Tibial nerve (tissue), 4 donors: ENCODE results near the gene NELFB.

ENCODE experiments used
- EP300 ChIP-seq, 2 donors: sonication (generic); formaldehyde crosslinking; IDR thresholded peaks; one replicate each; pipeline ENCODE4 v1.6.1; 2017; ENCODE audit warnings: antibody characterized with exemption in 2 of 2, mild to moderate bottlenecking in 1 of 2
- POLR2A ChIP-seq, 2 donors: fragments of 450-650 bp; IDR thresholded peaks; one replicate each; pipeline ENCODE4 v1.6.1; 2017; ENCODE audit warnings: antibody characterized with exemption in 2 of 2, mild to moderate bottlenecking in 2 of 2, moderate library complexity in 2 of 2
- TF ChIP-seq, protein P1 (sequence below), 5 experiments: fragments of 200-600 bp in 3 of 5; fragments of 450-650 bp in 2 of 5; sonication (generic) in 3 of 5; IDR thresholded peaks; one replicate each; pipeline ENCODE4 v1.5.1; 2016 to 2019; ENCODE audit warnings: antibody characterized with exemption in 5 of 5, mild to moderate bottlenecking in 3 of 5, moderate library complexity in 2 of 5

DNA sequence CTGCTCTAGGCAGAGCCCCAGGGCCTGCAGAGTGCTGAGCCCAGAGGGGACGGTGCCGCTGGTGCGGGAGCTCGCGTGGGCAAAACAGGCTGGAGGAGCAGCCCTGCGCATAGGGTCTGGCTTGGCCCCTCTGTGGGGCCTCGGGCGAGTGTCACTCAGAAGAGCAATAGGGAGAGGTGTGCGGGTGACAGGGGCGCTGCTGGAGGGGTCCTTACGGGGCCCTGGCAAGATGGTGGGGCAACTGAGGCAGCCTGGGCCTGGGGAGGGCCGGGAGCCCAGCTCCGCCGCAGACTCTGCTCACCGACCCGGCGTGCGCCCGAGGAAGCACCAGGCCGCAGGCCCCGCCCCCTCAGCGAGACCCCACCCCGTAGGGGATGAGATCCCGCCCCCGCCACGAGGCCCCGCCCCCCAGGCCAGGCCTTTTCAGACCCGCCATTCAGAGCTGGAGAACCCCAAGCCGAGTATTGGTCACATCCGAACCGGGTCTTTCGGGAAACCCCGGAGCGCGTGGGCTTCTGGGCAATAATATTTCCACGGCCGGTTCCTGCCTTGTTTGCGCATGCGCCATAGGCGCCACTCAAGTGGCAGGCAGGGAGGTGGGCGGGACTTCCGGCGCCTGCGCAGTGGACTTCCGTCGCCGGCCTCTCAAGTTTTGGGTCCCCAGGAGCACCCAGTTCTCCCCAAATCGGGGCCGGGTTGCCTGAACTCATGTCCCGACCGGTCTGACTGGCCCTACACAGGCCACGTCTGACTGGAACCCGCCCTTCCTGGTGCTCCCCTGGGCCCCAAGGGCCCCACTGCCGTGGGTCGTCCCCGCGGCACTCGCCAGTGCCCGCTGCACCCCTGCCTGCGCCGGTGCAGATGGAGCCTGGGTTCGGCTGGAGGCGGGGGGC lies 31.8 kb upstream of the NELFB start:
- TF ChIP-seq, protein P1, sequence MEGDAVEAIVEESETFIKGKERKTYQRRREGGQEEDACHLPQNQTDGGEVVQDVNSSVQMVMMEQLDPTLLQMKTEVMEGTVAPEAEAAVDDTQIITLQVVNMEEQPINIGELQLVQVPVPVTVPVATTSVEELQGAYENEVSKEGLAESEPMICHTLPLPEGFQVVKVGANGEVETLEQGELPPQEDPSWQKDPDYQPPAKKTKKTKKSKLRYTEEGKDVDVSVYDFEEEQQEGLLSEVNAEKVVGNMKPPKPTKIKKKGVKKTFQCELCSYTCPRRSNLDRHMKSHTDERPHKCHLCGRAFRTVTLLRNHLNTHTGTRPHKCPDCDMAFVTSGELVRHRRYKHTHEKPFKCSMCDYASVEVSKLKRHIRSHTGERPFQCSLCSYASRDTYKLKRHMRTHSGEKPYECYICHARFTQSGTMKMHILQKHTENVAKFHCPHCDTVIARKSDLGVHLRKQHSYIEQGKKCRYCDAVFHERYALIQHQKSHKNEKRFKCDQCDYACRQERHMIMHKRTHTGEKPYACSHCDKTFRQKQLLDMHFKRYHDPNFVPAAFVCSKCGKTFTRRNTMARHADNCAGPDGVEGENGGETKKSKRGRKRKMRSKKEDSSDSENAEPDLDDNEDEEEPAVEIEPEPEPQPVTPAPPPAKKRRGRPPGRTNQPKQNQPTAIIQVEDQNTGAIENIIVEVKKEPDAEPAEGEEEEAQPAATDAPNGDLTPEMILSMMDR (IDR thresholded peaks at IDR 0.05), result peak in 1 of 5 experiments; percentile 38
- TF ChIP-seq POLR2A (IDR thresholded peaks at IDR 0.05), result peak in 1 of 2 donors; percentile 24
- peak; percentile 79 to 93 for TF ChIP-seq EP300 (IDR thresholded peaks at IDR 0.05)
